HCT116 (cell line): ENCODE data around the gene FAM114A1. TPM values are rescaled to one million over a fixed set of nuclear protein-coding genes. Genes with fewer than 3 reads are reported as not detected.

Experiments used
- ATAC-seq: fragments of 200-7000 bp; cut with Tn5 transposase; 2 replicates; pipeline ENCODE4 v1.9.1; 2020; ENCODE audit warnings: mild to moderate bottlenecking, moderate library complexity
- BruUV-seq: library from RNA; stranded (reverse); fragments of 400-500 nt; replicated peaks from 2 replicates; lab custom pipeline; 2021; lab: Mats Ljungman, UMichigan
- CTCF ChIA-PET: fragments of 300-600 bp; sonication (Branson Sonifier 250); formaldehyde crosslinking; loops from one replicate; lab custom pipeline; 2021; ENCODE audit warnings: antibody characterized with exemption; lab: Charles Lee
- POLR2A ChIA-PET: fragments of 300-600, 350-600 bp; sonication (Branson Sonifier 250); formaldehyde crosslinking; loops from one replicate; lab custom pipeline; 2021; ENCODE audit warnings: antibody characterized with exemption; lab: Charles Lee
- RAD21 ChIA-PET, 2 experiments: fragments of 300-600 bp; sonication (Branson Sonifier 250); formaldehyde crosslinking; loops; one replicate each; lab custom pipeline; 2023; ENCODE audit warnings: low total read pairs in 2 of 2; ENCODE audit not compliant: uncharacterized antibody in 2 of 2, unreplicated experiment in 2 of 2, low non-redundant PET in 1 of 2; lab: Charles Lee
- DNase-seq: peaks from one replicate; pipeline ENCODE4 v3.0.0-alpha.2; 2010; ENCODE audit warnings: low read depth, low spot score
- H2AFZ ChIP-seq: fragments of 200-600 bp; shearing (Covaris generic), sonication (generic); 2 replicates; pipeline ENCODE4 v1.6.1; 2017; ENCODE audit warnings: low read depth, mixed run types, mixed read lengths, antibody characterized with exemption, low read length; ENCODE audit not compliant: poor library complexity, severe bottlenecking
- H3K27ac ChIP-seq: 2 replicates; pipeline ENCODE4 v1.5.1; 2012; ENCODE audit warnings: low read depth, low read length
- H3K27me3 ChIP-seq: fragments of 200-600 bp; sonication (generic); 2 replicates; pipeline ENCODE4 v1.6.1; 2016; ENCODE audit warnings: mixed run types, low read length, mixed read lengths; ENCODE audit not compliant: insufficient read depth
- H3K36me3 ChIP-seq, 2 experiments: fragments of 200-500 bp in 1 of 2; fragments of 200-600 bp in 1 of 2; sonication (Bioruptor generic) in 1 of 2; sonication (generic) in 1 of 2; 2 replicates each; pipeline versions ENCODE4 v1.5.1 to v1.6.1; 2014 to 2016; ENCODE audit warnings: low read length in 2 of 2, inconsistent platforms in 1 of 2, mixed read lengths in 1 of 2, mixed run types in 1 of 2; ENCODE audit not compliant: insufficient read depth in 2 of 2, control insufficient read depth in 1 of 2
- H3K4me1 ChIP-seq, 2 experiments: fragments of 200-600 bp in 1 of 2; sonication (generic) in 1 of 2; 2 replicates each; pipeline versions ENCODE4 v1.5.1 to v1.6.1; 2012 to 2017; ENCODE audit warnings: low read length in 2 of 2, inconsistent platforms in 1 of 2, mild to moderate bottlenecking in 1 of 2, mixed read lengths in 1 of 2, mixed run types in 1 of 2, moderate library complexity in 1 of 2; ENCODE audit not compliant: insufficient read depth in 2 of 2, control insufficient read depth in 1 of 2
- H3K4me2 ChIP-seq: fragments of 200-600 bp; sonication (generic); 2 replicates; pipeline ENCODE4 v1.6.1; 2017; ENCODE audit warnings: mixed run types, low read length, mixed read lengths
- H3K4me3 ChIP-seq, 2 experiments: fragments of 200-600 bp in 1 of 2; sonication (generic) in 1 of 2; replicated peaks in 1 of 2; 2 replicates each; pipeline ENCODE4 v1.5.1; 2011 to 2016; ENCODE audit warnings: low read length in 2 of 2, control low read depth in 1 of 2, low read depth in 1 of 2, mild to moderate bottlenecking in 1 of 2, mixed read lengths in 1 of 2, mixed run types in 1 of 2
- H3K79me2 ChIP-seq: fragments of 200-600 bp; sonication (generic); 2 replicates; pipeline ENCODE4 v1.6.1; 2017; ENCODE audit warnings: mild to moderate bottlenecking, mixed run types, low read length, moderate library complexity, mixed read lengths; ENCODE audit not compliant: insufficient read depth
- H3K9ac ChIP-seq: fragments of 200-600 bp; sonication (generic); 2 replicates; pipeline ENCODE4 v1.6.1; 2016; ENCODE audit warnings: low read length, mixed read lengths
- H3K9me2 ChIP-seq: fragments of 200-600 bp; sonication (generic), shearing (Covaris generic); 2 replicates; pipeline ENCODE4 v1.6.1; 2017; ENCODE audit warnings: mixed run types, mild to moderate bottlenecking, moderate library complexity; ENCODE audit not compliant: insufficient read depth
- H3K9me3 ChIP-seq, 2 experiments: fragments of 200-500 bp in 1 of 2; fragments of 200-600 bp in 1 of 2; sonication (Bioruptor generic) in 1 of 2; sonication (generic) in 1 of 2; 2 replicates each; pipeline ENCODE4 v1.6.1; 2014 to 2017; ENCODE audit warnings: low read length in 2 of 2, mixed read lengths in 2 of 2, inconsistent platforms in 1 of 2, low read depth in 1 of 2, mild to moderate bottlenecking in 1 of 2, mixed run types in 1 of 2, moderate library complexity in 1 of 2; ENCODE audit not compliant: control insufficient read depth in 1 of 2, insufficient read depth in 1 of 2
- H4K20me1 ChIP-seq: fragments of 200-600 bp; sonication (generic), shearing (Covaris generic); 2 replicates; pipeline ENCODE4 v1.6.1; 2017; ENCODE audit warnings: mixed run types, mild to moderate bottlenecking, moderate library complexity; ENCODE audit not compliant: insufficient read depth
- CBX3 ChIP-seq: IDR thresholded peaks from 2 replicates; pipeline ENCODE4 v1.6.1; 2012; ENCODE audit warnings: low read depth
- CEBPB ChIP-seq: IDR thresholded peaks from 2 replicates; pipeline ENCODE4 v1.6.1; 2012; ENCODE audit warnings: low read depth
- CTCF ChIP-seq, 3 experiments: fragments of 200-600 bp in 1 of 3; sonication (generic) in 1 of 3; IDR thresholded peaks in 2 of 3; conservative IDR thresholded peaks in 1 of 3; 2 replicates each; pipeline ENCODE4 v1.5.1; 2012 to 2017; ENCODE audit warnings: low read depth in 2 of 3, low read length in 2 of 3, antibody characterized with exemption in 1 of 3, borderline replicate concordance in 1 of 3, control low read depth in 1 of 3, mild to moderate bottlenecking in 1 of 3, mixed read lengths in 1 of 3, mixed run types in 1 of 3, moderate library complexity in 1 of 3; ENCODE audit not compliant: insufficient read depth in 1 of 3
- EGR1 ChIP-seq: IDR thresholded peaks from 2 replicates; pipeline ENCODE4 v1.6.1; 2012; ENCODE audit warnings: low read depth
- ELF1 ChIP-seq: IDR thresholded peaks from 2 replicates; pipeline ENCODE4 v1.6.1; 2012; ENCODE audit warnings: low read depth, borderline replicate concordance
- EZH2 ChIP-seq: fragments of 200-600 bp; sonication (generic); IDR thresholded peaks from 2 replicates; pipeline ENCODE4 v1.6.1; 2017; ENCODE audit warnings: antibody characterized with exemption, mixed run types
- EZH2phosphoT487 ChIP-seq: fragments of 200-600 bp; IDR thresholded peaks from 2 replicates; pipeline ENCODE4 v1.6.1; 2018; ENCODE audit warnings: antibody characterized with exemption, borderline replicate concordance
- FOSL1 ChIP-seq: IDR thresholded peaks from 2 replicates; pipeline ENCODE4 v1.6.1; 2012; ENCODE audit warnings: low read depth
- POLR2A ChIP-seq: IDR thresholded peaks from 2 replicates; pipeline ENCODE4 v1.7.0; 2011; ENCODE audit warnings: borderline replicate concordance; ENCODE audit not compliant: insufficient read depth, insufficient read length; ENCODE audit errors: extremely low read depth
- POLR2AphosphoS5 ChIP-seq: IDR thresholded peaks from 2 replicates; pipeline ENCODE4 v1.6.1; 2011; ENCODE audit warnings: mild to moderate bottlenecking, low read depth, low read length, moderate library complexity
- RAD21 ChIP-seq: IDR thresholded peaks from 2 replicates; pipeline ENCODE4 v1.6.1; 2012; ENCODE audit warnings: low read depth, mild to moderate bottlenecking
- SIN3A ChIP-seq: IDR thresholded peaks from 2 replicates; pipeline ENCODE4 v1.6.1; 2012; ENCODE audit warnings: low read depth
- SP1 ChIP-seq: IDR thresholded peaks from 2 replicates; pipeline ENCODE4 v1.6.1; 2012; ENCODE audit warnings: low read depth
- SRF ChIP-seq: IDR thresholded peaks from 2 replicates; pipeline ENCODE4 v1.6.1; 2012; ENCODE audit warnings: low read depth
- TCF7L2 ChIP-seq: IDR thresholded peaks from 2 replicates; pipeline ENCODE4 v1.7.0; 2011; ENCODE audit warnings: borderline replicate concordance, inconsistent platforms; ENCODE audit not compliant: insufficient read depth, insufficient read length; ENCODE audit errors: extremely low read depth
- YY1 ChIP-seq: IDR thresholded peaks from 2 replicates; pipeline ENCODE4 v1.6.1; 2011; ENCODE audit warnings: low read length, low read depth, moderate library complexity, mild to moderate bottlenecking; ENCODE audit not compliant: insufficient replicate concordance; ENCODE audit errors: extremely low read depth
- ZFX ChIP-seq: fragments of 450-650 bp; IDR thresholded peaks from 2 replicates; pipeline ENCODE4 v1.6.1; 2017
- ZNF274 ChIP-seq: fragments of 200-500 bp; sonication (Bioruptor generic); IDR thresholded peaks from 2 replicates; pipeline ENCODE4 v1.6.1; 2014; ENCODE audit warnings: mild to moderate bottlenecking, low read depth, low read length, inconsistent platforms
- intact Hi-C: fragments of 100-400 bp; cut with micrococcal nuclease; formaldehyde crosslinking; loops from 2 replicates; pipeline ENCODE4 v1.10.0; 2022
- total RNA-seq: library from RNA; stranded (reverse); gene quantifications from one replicate; pipeline ENCODE4 v1.2.1, GENCODE V29; 2021; ENCODE audit not compliant: unreplicated experiment

The FAM114A1 gene
- total RNA-seq, 1 experiment from 2014 or later = 35.6 TPM

GRCh38 chr4:38980903-38981676 lies 113.5 kb downstream of the FAM114A1 start:
- H3K4me3 ChIP-seq = no peak overlapping the region
- H3K4me1 ChIP-seq = no peaks in the 10 kb centered on the region
- H3K27ac ChIP-seq = no peak overlapping the region
- no peak overlapping the region for H3K4me2 ChIP-seq
- no peaks in the 10 kb centered on the region for H4K20me1 ChIP-seq
- BruUV-seq = no TSS peak
- DNase-seq (no peak), ATAC-seq (no peak)
- H3K9me3 ChIP-seq = no peaks in the 10 kb centered on the region
- ChIA-PET CTCF (no interaction called here), RAD21 (no interaction called here), POLR2A (no interaction called here)
- H3K9ac ChIP-seq = no peak overlapping the region
- H3K27me3 ChIP-seq = no peaks in the 10 kb centered on the region
- H3K36me3 ChIP-seq = no peaks in the 10 kb centered on the region
- intact Hi-C loops = no loop called here
- no peak overlapping the region for H2AFZ ChIP-seq
- TF ChIP-seq TCF7L2 = no peak
- H3K9me2 ChIP-seq = no peaks in the 10 kb centered on the region
- no peaks in the 10 kb centered on the region for H3K79me2 ChIP-seq

GRCh38 chr4:38982361-38983095 lies 114.9 kb downstream of the FAM114A1 start:
- no peaks in the 10 kb centered on the region for H3K79me2 ChIP-seq
- H3K9ac ChIP-seq = no peak overlapping the region
- no peak for ATAC-seq
- CTCF ChIA-PET = no interaction called here
- H3K27me3 ChIP-seq = no peaks in the 10 kb centered on the region
- no peak overlapping the region for H3K27ac ChIP-seq
- TF ChIP-seq RAD21 = no peak
- TF ChIP-seq ZFX = no peak
- no peak for TF ChIP-seq TCF7L2
- no peak for TF ChIP-seq EGR1
- TF ChIP-seq CEBPB = no peak
- no peak for TF ChIP-seq ELF1
- no peak for TF ChIP-seq SRF
- no peak for TF ChIP-seq POLR2AphosphoS5
- TF ChIP-seq FOSL1 = no peak
- no peak for TF ChIP-seq YY1
- no peak for TF ChIP-seq EZH2
- no peak for TF ChIP-seq ZNF274
- no peak for TF ChIP-seq SP1
- no peak for TF ChIP-seq CBX3
- no peak for TF ChIP-seq EZH2phosphoT487
- TF ChIP-seq POLR2A = no peak
- TF ChIP-seq CTCF (IDR thresholded peaks at IDR 0.05 in 2 of 3, conservative IDR thresholded peaks at IDR 0.05 in 1 of 3; ENCODE audit: borderline replicate concordance in 1 of 3, insufficient read depth in 1 of 3, low read depth in 2 of 3, low read length in 2 of 3) = no peak
- TF ChIP-seq SIN3A = no peak
- POLR2A ChIA-PET = no interaction called here
- intact Hi-C loops = no loop called here
- H3K4me2 ChIP-seq = no peak overlapping the region
- no peak for DNase-seq
- BruUV-seq = no TSS peak
- H3K4me3 ChIP-seq = no peak overlapping the region
- no peaks in the 10 kb centered on the region for H3K36me3 ChIP-seq
- RAD21 ChIA-PET = no interaction called here
- no peaks in the 10 kb centered on the region for H3K9me3 ChIP-seq
- H2AFZ ChIP-seq = no peak overlapping the region
- H4K20me1 ChIP-seq = no peaks in the 10 kb centered on the region
- no peaks in the 10 kb centered on the region for H3K9me2 ChIP-seq
- no peaks in the 10 kb centered on the region for H3K4me1 ChIP-seq
